Stimulated activated CD8-positive, alpha-beta memory T cell treated with anti-CD3 and anti-CD28 coated beads, Interleukin-4, amount 100 ng/mL, for 1 hour (primary cell): ENCODE measurements around the gene ICA1.
"Not testable (repeated sequence)": the region's sequence is repeated elsewhere in the genome, so short reads cannot be mapped to it uniquely, and the experiment has no call there.

Experiments used
- DNase-seq, 2 donors: peaks; one replicate each; pipeline ENCODE4 v3.0.0-alpha.2; 2020; ENCODE audit warnings: low read depth in 2 of 2, low spot score in 1 of 2

Gene ICA1

GRCh38 chr7:8109196-8110022 is 152.6 kb downstream of the ICA1 start:
- DNase-seq: no peak

GRCh38 chr7:8105449-8106095 is 156.4 kb downstream of the ICA1 start:
- no peak for DNase-seq

GRCh38 chr7:8103282-8103681 is 158.7 kb downstream of the ICA1 start:
- DNase-seq: no peak

- DNase-seq: not testable (repeated sequence)
These were observed 160.7 kb downstream of the ICA1 start for GRCh38 chr7:8101292-8101691.

- DNase-seq: no peak
These were observed 167.5 kb downstream of the ICA1 start for GRCh38 chr7:8094164-8095140.

- DNase-seq: no peak
These were observed 169.8 kb downstream of the ICA1 start for GRCh38 chr7:8092140-8092539.

- DNase-seq: no peak
These were observed 172.8 kb downstream of the ICA1 start for GRCh38 chr7:8089036-8089780.

- no peak for DNase-seq
These were observed 175.7 kb downstream of the ICA1 start for GRCh38 chr7:8086239-8086638.

GRCh38 chr7:8085420-8085819 is 176.5 kb downstream of the ICA1 start:
- DNase-seq: no peak

- DNase-seq: no peak
These were observed 177.1 kb downstream of the ICA1 start for GRCh38 chr7:8084836-8085235.

- no peak for DNase-seq
These were observed 179.2 kb downstream of the ICA1 start for GRCh38 chr7:8082762-8083161.

- DNase-seq: no peak
These were observed 183.5 kb downstream of the ICA1 start for GRCh38 chr7:8078418-8078817.

- no peak for DNase-seq
These were observed 191.4 kb downstream of the ICA1 start for GRCh38 chr7:8070451-8071180.

GRCh38 chr7:8068892-8069686 is 192.9 kb downstream of the ICA1 start:
- DNase-seq: no peak

- no peak for DNase-seq
These were observed 196.6 kb downstream of the ICA1 start for GRCh38 chr7:8065356-8065813.

- DNase-seq: no peak
These were observed 197.1 kb downstream of the ICA1 start for GRCh38 chr7:8064828-8065227.

- DNase-seq: no peak
These were observed 198.2 kb downstream of the ICA1 start for GRCh38 chr7:8063706-8064297.

- not testable (repeated sequence) for DNase-seq
These were observed 198.7 kb downstream of the ICA1 start for GRCh38 chr7:8063300-8063699.
